Body of pancreas (tissue), 4 donors: ENCODE results near the gene ATP5MC2. TPM values are rescaled to one million over a fixed set of nuclear protein-coding genes. Genes with fewer than 3 reads are reported as not detected.
A peak's percentile ranks its signal among the peaks of the same experiment; 100 is the strongest.

Source experiments
- ATAC-seq: fragments of 150-250 bp; one replicate; pipeline ENCODE4 v1.9.1; 2016
- DNase-seq, 4 donors: peaks; one replicate each; pipeline ENCODE4 v3.0.0-alpha.2; 2019
- H3K27ac ChIP-seq, 4 donors: fragments of 200-600 bp; sonication (generic); 1 replicate in 3 of 4; 2 replicates in 1 of 4; pipeline versions ENCODE4 v1.5.1 to v1.6.1; 2016 to 2019; ENCODE audit warnings: mild to moderate bottlenecking in 1 of 4, mixed read lengths in 1 of 4, moderate library complexity in 1 of 4
- H3K27me3 ChIP-seq, 2 donors: fragments of 200-600 bp; sonication (generic); one replicate each; pipeline ENCODE4 v1.6.0; 2016; ENCODE audit warnings: mild to moderate bottlenecking in 1 of 2
- H3K36me3 ChIP-seq, 2 donors: fragments of 200-600 bp; sonication (generic); replicated peaks in 1 of 2; 2 replicates each; pipeline ENCODE4 v1.5.1; 2016; ENCODE audit warnings: low read depth in 2 of 2; ENCODE audit not compliant: insufficient read depth in 1 of 2
- H3K4me1 ChIP-seq: fragments of 200-600 bp; sonication (generic); one replicate; pipeline ENCODE4 v1.6.0; 2016
- H3K4me3 ChIP-seq, 2 donors: fragments of 200-600 bp; sonication (generic); 1 replicate in 1 of 2; 2 replicates in 1 of 2; pipeline ENCODE4 v1.5.1; 2016 to 2019
- H3K9me3 ChIP-seq, 3 donors: fragments of 200-600 bp; sonication (generic); 1 replicate in 2 of 3; 2 replicates in 1 of 3; pipeline ENCODE4 v1.5.1; 2016
- CTCF ChIP-seq, 7 experiments: fragments of 450-650 bp in 4 of 7; fragments of 200-600 bp in 3 of 7; sonication (generic) in 3 of 7; IDR thresholded peaks; one replicate each; pipeline ENCODE4 v1.5.1; 2016 to 2019; ENCODE audit warnings: antibody characterized with exemption in 7 of 7
- POLR2A ChIP-seq, 3 donors: fragments of 450-650 bp; IDR thresholded peaks; one replicate each; pipeline ENCODE4 v1.6.1; 2016; ENCODE audit warnings: antibody characterized with exemption in 3 of 3, mild to moderate bottlenecking in 2 of 3
- WGBS, 2 donors: methylation state at CpG; one replicate each; pipeline ENCODE4 v1.1.5; 2017; 5-methylcytosine and 5-hydroxymethylcytosine counted together
- intact Hi-C: fragments of 100-400 bp; cut with DNase I; formaldehyde crosslinking; loops from one replicate; pipeline ENCODE4 v1.15.1; 2023
- total RNA-seq, 2 donors: library from RNA; depleted of rRNA; stranded (reverse); fragments of >200 nt; gene quantifications; one replicate each; pipeline ENCODE4 v1.1.0, GENCODE V29; 2016

Gene ATP5MC2
- total RNA-seq, 2 donors from 2014 or later = 94.3 to 143 TPM

GRCh38 chr12:53695152-53696145 lies 19.6 kb upstream of the ATP5MC2 start:
- Histone ChIP-seq H3K27ac (no peak overlapping the region), H3K36me3 (no peaks in the 10 kb centered on the region), H3K4me3 (no peak overlapping the region), H3K9me3 (no peaks in the 10 kb centered on the region), H3K27me3 (peaks cover 3 to 31% of the 10 kb centered on the region in 2 donors), H3K4me1 (peaks cover 19% of the 10 kb centered on the region)
- WGBS, 2 donors = 10 to 16% methylated on average over 38 to 50 of the region's 57 CpGs
- DNase-seq = peak in 2 of 4 donors; percentile 25 to 28
- TF ChIP-seq CTCF (IDR thresholded peaks at IDR 0.05) = no peak
- TF ChIP-seq POLR2A (IDR thresholded peaks at IDR 0.05) = no peak
- intact Hi-C loops = no loop called here
- ATAC-seq = peak; percentile 26

GRCh38 chr12:53694756-53695151 lies 18.9 kb upstream of the ATP5MC2 start:
- Histone ChIP-seq H3K27ac (no peak overlapping the region), H3K4me3 (no peak overlapping the region), H3K9me3 (no peaks in the 10 kb centered on the region), H3K4me1 (peaks cover 19% of the 10 kb centered on the region), H3K27me3 (peaks cover 3 to 31% of the 10 kb centered on the region in 2 donors), H3K36me3 (no peaks in the 10 kb centered on the region)
- 51 to 68% methylated on average over 16 of the region's 16 CpGs for WGBS, 2 donors
- no peak for DNase-seq
- TF ChIP-seq CTCF (IDR thresholded peaks at IDR 0.05) = no peak
- no peak for TF ChIP-seq POLR2A (IDR thresholded peaks at IDR 0.05)
- intact Hi-C loops = no loop called here
- no peak for ATAC-seq

- ATAC-seq (no peak), DNase-seq (no peak)
- Histone ChIP-seq H3K9me3 (no peaks in the 10 kb centered on the region), H3K27ac (no peak overlapping the region), H3K36me3 (no peaks in the 10 kb centered on the region), H3K4me1 (peaks cover 19% of the 10 kb centered on the region), H3K4me3 (no peak overlapping the region), H3K27me3 (no peaks in the 10 kb centered on the region)
- TF ChIP-seq POLR2A (IDR thresholded peaks at IDR 0.05) (no peak), CTCF (IDR thresholded peaks at IDR 0.05) (no peak)
- intact Hi-C loops = no loop called here
- 82 to 86% methylated on average over 4 of the region's 4 CpGs for WGBS, 2 donors
Observed at GRCh38 chr12:53688134-53688533, 12.3 kb upstream of the ATP5MC2 start.

- ATAC-seq = no peak
- 14 to 17% methylated on average over 3 of the region's 3 CpGs for WGBS, 2 donors
- Histone ChIP-seq H3K36me3 (no peaks in the 10 kb centered on the region), H3K4me1 (peaks cover 19% of the 10 kb centered on the region), H3K27me3 (no peaks in the 10 kb centered on the region), H3K4me3 (no peak overlapping the region), H3K9me3 (no peaks in the 10 kb centered on the region), H3K27ac (peak overlapping the region in 1 of 4 donors; percentile 57)
- no peak for DNase-seq
- TF ChIP-seq CTCF (IDR thresholded peaks at IDR 0.05) (no peak), POLR2A (IDR thresholded peaks at IDR 0.05) (no peak)
- intact Hi-C loops = no loop called here
Observed at GRCh38 chr12:53686436-53686835, 10.6 kb upstream of the ATP5MC2 start.
